HEK293T (cell line): Measurements from ENCODE around the gene FBN2.

Experiments used
- BHLHE40 ChIP-seq: fragments of 450-650 bp; IDR thresholded peaks from 2 replicates; pipeline ENCODE4 v1.6.1; 2016; ENCODE audit warnings: mild to moderate bottlenecking, moderate library complexity, borderline replicate concordance
- ELF4 ChIP-seq: fragments of 450-650 bp; IDR thresholded peaks from 2 replicates; pipeline ENCODE4 v1.6.1; 2017; ENCODE audit warnings: antibody characterized with exemption
- FOXA1 ChIP-seq: fragments of 450-650 bp; IDR thresholded peaks from 2 replicates; pipeline ENCODE4 v1.6.1; 2016; ENCODE audit warnings: mild to moderate bottlenecking
- FOXK2 ChIP-seq: fragments of 450-650 bp; IDR thresholded peaks from 2 replicates; pipeline ENCODE4 v1.6.1; 2016; ENCODE audit warnings: mild to moderate bottlenecking
- TARDBP ChIP-seq: fragments of 450-650 bp; IDR thresholded peaks from 2 replicates; pipeline ENCODE4 v1.6.1; 2016
- ZNF384 ChIP-seq: fragments of 450-650 bp; IDR thresholded peaks from 2 replicates; pipeline ENCODE4 v1.6.1; 2016

DNA sequence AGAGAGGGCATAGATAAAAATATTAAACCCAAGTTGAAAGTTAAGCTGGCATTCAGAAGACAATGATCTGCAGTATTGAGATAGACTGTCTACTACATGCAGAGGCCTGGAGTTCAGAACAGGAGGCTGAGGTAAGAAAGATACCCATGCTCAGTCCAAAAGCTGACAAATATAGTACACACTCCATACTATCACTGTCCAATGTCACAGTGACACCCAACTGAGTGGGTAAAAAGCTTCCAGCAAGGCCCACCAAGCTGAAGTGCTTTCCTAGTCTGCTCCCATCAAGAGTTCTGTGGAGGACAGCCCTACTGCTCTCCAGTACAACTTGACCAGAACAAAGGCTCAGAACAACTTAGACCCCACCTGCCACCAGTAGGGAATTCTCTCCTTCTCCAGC, 329.6 kb downstream of the FBN2 start:
- TF ChIP-seq ZNF384 (no peak), TARDBP (no peak), FOXK2 (no peak), FOXA1 (no peak), ELF4 (no peak), BHLHE40 (no peak)
